WTC11 (cell line): Measurements from ENCODE around the gene QSOX2. TPM values are rescaled to one million over a fixed set of nuclear protein-coding genes. Genes with fewer than 3 reads are reported as not detected.
"Not testable (repeated sequence)": the region's sequence is repeated elsewhere in the genome, so short reads cannot be mapped to it uniquely, and the experiment has no call there.

Source experiments
- ATAC-seq: fragments of 200-7000 bp; cut with Tn5 transposase; 2 replicates; pipeline ENCODE4 v1.10.0; 2021; ENCODE audit warnings: mild to moderate bottlenecking, moderate library complexity
- CTCF ChIA-PET: fragments of 300-600 bp; sonication (Branson Sonifier 250); formaldehyde crosslinking; loops from one replicate; lab custom pipeline; 2021; ENCODE audit warnings: antibody characterized with exemption; lab: Charles Lee
- POLR2A ChIA-PET: fragments of 350-600 bp; sonication (Branson Sonifier 250); formaldehyde crosslinking; loops from one replicate; lab custom pipeline; 2021; ENCODE audit warnings: antibody characterized with exemption; lab: Charles Lee
- DNase-seq: peaks from one replicate; pipeline ENCODE4 v3.0.0; 2021; ENCODE audit warnings: low spot score
- H3K27ac Mint-ChIP-seq: 2 replicates; pipeline ENCODE4 v1.8.0; 2021; ENCODE audit warnings: mixed read lengths
- H3K27me3 Mint-ChIP-seq: 2 replicates; pipeline ENCODE4 v1.8.0; 2021; ENCODE audit warnings: low read depth, mild to moderate bottlenecking, moderate library complexity, mixed read lengths
- H3K36me3 Mint-ChIP-seq: 2 replicates; pipeline ENCODE4 v1.8.0; 2021; ENCODE audit warnings: mixed read lengths
- H3K4me1 Mint-ChIP-seq: 2 replicates; pipeline ENCODE4 v1.8.0; 2022; ENCODE audit warnings: mixed read lengths
- H3K4me3 Mint-ChIP-seq: 2 replicates; pipeline ENCODE4 v1.8.0; 2021; ENCODE audit warnings: mild to moderate bottlenecking, moderate library complexity, mixed read lengths
- H3K9me3 Mint-ChIP-seq: 2 replicates; pipeline ENCODE4 v1.8.0; 2021; ENCODE audit warnings: mixed read lengths
- CDX4 ChIP-seq: fragments of 250-450 bp; sonication (Bioruptor Pico); IDR thresholded peaks from 2 replicates; pipeline ENCODE4 v1.9.0; 2021; ENCODE audit warnings: moderate library complexity, mild to moderate bottlenecking, inconsistent platforms, borderline replicate concordance
- CREB1 ChIP-seq: sonication (generic); formaldehyde crosslinking; IDR thresholded peaks from 2 replicates; pipeline ENCODE4 v1.8.0; 2023; ENCODE audit warnings: mild to moderate bottlenecking, missing genetic modification reagents
- CTCF ChIP-seq: fragments of 200-600 bp; IDR thresholded peaks from 2 replicates; pipeline ENCODE4 v1.8.0; 2022; ENCODE audit warnings: antibody characterized with exemption
- E2F5 ChIP-seq: sonication (generic); formaldehyde crosslinking; IDR thresholded peaks from 2 replicates; pipeline ENCODE4 v1.8.1; 2022; ENCODE audit warnings: mild to moderate bottlenecking, moderate library complexity, missing genetic modification reagents
- FOXK1 ChIP-seq: sonication (generic); formaldehyde crosslinking; IDR thresholded peaks from 2 replicates; pipeline ENCODE4 v1.8.0; 2022; ENCODE audit warnings: mild to moderate bottlenecking, moderate library complexity, missing genetic modification reagents
- GTF2I ChIP-seq: fragments of 250-450 bp; sonication (Bioruptor Pico); conservative IDR thresholded peaks from 2 replicates; pipeline ENCODE4 v1.4.0; 2021; ENCODE audit warnings: mild to moderate bottlenecking
- IRF1 ChIP-seq: sonication (generic); formaldehyde crosslinking; IDR thresholded peaks from 2 replicates; pipeline ENCODE4 v1.8.0; 2023; ENCODE audit warnings: missing genetic modification reagents
- MYBL2 ChIP-seq: sonication (generic); formaldehyde crosslinking; IDR thresholded peaks from 2 replicates; pipeline ENCODE4 v1.8.1; 2023; ENCODE audit warnings: mild to moderate bottlenecking, moderate library complexity, missing genetic modification reagents
- NFE2L1 ChIP-seq: sonication (generic); formaldehyde crosslinking; IDR thresholded peaks from 2 replicates; pipeline ENCODE4 v1.8.1; 2023; ENCODE audit warnings: missing genetic modification reagents
- SP1 ChIP-seq: sonication (generic); formaldehyde crosslinking; conservative IDR thresholded peaks from 2 replicates; pipeline ENCODE4 v1.8.1; 2022; ENCODE audit warnings: missing genetic modification reagents
- STAT6 ChIP-seq: sonication (generic); formaldehyde crosslinking; conservative IDR thresholded peaks from 2 replicates; pipeline ENCODE4 v1.8.1; 2023; ENCODE audit warnings: mild to moderate bottlenecking, low read depth, missing genetic modification reagents, moderate library complexity
- TP53 ChIP-seq: sonication (generic); formaldehyde crosslinking; IDR thresholded peaks from 2 replicates; pipeline ENCODE4 v1.8.1; 2023; ENCODE audit warnings: mild to moderate bottlenecking, missing genetic modification reagents
- ZNF512 ChIP-seq: sonication (generic); formaldehyde crosslinking; IDR thresholded peaks from 2 replicates; pipeline ENCODE4 v1.8.1; 2022; ENCODE audit warnings: missing genetic modification reagents, borderline replicate concordance
- ZNF671 ChIP-seq: fragments of 250-450 bp; sonication (Bioruptor Pico); IDR thresholded peaks from 2 replicates; pipeline ENCODE4 v1.8.0; 2021; ENCODE audit warnings: mild to moderate bottlenecking
- total RNA-seq: library from RNA; stranded (reverse); gene quantifications from 3 replicates; pipeline ENCODE4 v1.2.3, GENCODE V29; 2021

Gene QSOX2
- total RNA-seq, 1 experiment from 2014 or later, result 33.2 TPM

- Mint-ChIP-seq H3K9me3 (no peaks in the 10 kb centered on the region), H3K27me3 (no peaks in the 10 kb centered on the region), H3K27ac (peak overlapping the region; percentile 69), H3K36me3 (peaks cover 10% of the 10 kb centered on the region), H3K4me1 (peaks cover 4% of the 10 kb centered on the region; the same call in 1 of the 2 replicates), H3K4me3 (no peak overlapping the region)
- ATAC-seq (no peak), DNase-seq (no peak)
- CTCF ChIA-PET, result no interaction called here
- TF ChIP-seq SP1 (CRISPR knock-in tag) (no peak), ZNF512 (CRISPR knock-in tag) (no peak), CTCF (no peak), E2F5 (no peak), MYBL2 (no peak), TP53 (CRISPR knock-in tag) (no peak), IRF1 (no peak), GTF2I (no peak)
- POLR2A ChIA-PET, result interaction anchor here (0.6 kb wide), 1 partner anchor 397 kb away, joined by 3 read pairs; no protein-coding TSS in a partner anchor
These were observed 7.9 kb downstream of the QSOX2 start for GRCh38 chr9:136237486-136238341.

GRCh38 chr9:136236471-136237410, 8.9 kb downstream of the QSOX2 start:
- H3K27me3 Mint-ChIP-seq, POLR2A ChIA-PET, H3K4me1 Mint-ChIP-seq, H3K36me3 Mint-ChIP-seq, H3K4me3 Mint-ChIP-seq, ATAC-seq, H3K27ac Mint-ChIP-seq, H3K9me3 Mint-ChIP-seq, DNase-seq: not testable (repeated sequence)
- CTCF ChIA-PET, result interaction anchor here (0.6 kb wide), 1 partner anchor 31 kb away, joined by 3 read pairs; no protein-coding TSS in a partner anchor

GRCh38 chr9:136235709-136236455, 9.7 kb downstream of the QSOX2 start:
- DNase-seq, result no peak
- Mint-ChIP-seq H3K4me3 (no peak overlapping the region), H3K27ac (no peak overlapping the region), H3K4me1 (peaks cover 4% of the 10 kb centered on the region; the same call in 1 of the 2 replicates), H3K27me3 (no peaks in the 10 kb centered on the region), H3K9me3 (no peaks in the 10 kb centered on the region), H3K36me3 (peaks cover 10% of the 10 kb centered on the region)
- ChIA-PET POLR2A (no interaction called here), CTCF (interaction anchor here (1.4 kb wide), 1 partner anchor 20 kb away, joined by 3 read pairs; no protein-coding TSS in a partner anchor)
- no peak for ATAC-seq
- no peak for TF ChIP-seq ZNF671 (CRISPR knock-in tag)
- no peak for TF ChIP-seq FOXK1 (CRISPR knock-in tag)
- TF ChIP-seq STAT6, result no peak
- no peak for TF ChIP-seq CDX4 (CRISPR knock-in tag)
- TF ChIP-seq NFE2L1, result no peak
- TF ChIP-seq CREB1 (CRISPR knock-in tag), result no peak
